Endothelial cell of umbilical vein (primary cell): ENCODE data around the gene EXOC6B. TPM values are rescaled to one million over a fixed set of nuclear protein-coding genes. Genes with fewer than 3 reads are reported as not detected.

Source experiments
- BruUV-seq: library from RNA; stranded (reverse); fragments of 400-500 nt; replicated peaks from 2 replicates; lab custom pipeline; 2021; lab: Mats Ljungman, UMichigan
- CTCF ChIA-PET: fragments of 300-600, 350-600 bp; sonication (Branson Sonifier 250); formaldehyde crosslinking; loops from one replicate; lab custom pipeline; 2021; ENCODE audit warnings: antibody characterized with exemption, inconsistent platforms; lab: Charles Lee
- POLR2A ChIA-PET: fragments of 300-600, 350-600 bp; sonication (Branson Sonifier 250); formaldehyde crosslinking; loops from one replicate; lab custom pipeline; 2021; ENCODE audit warnings: antibody characterized with exemption, inconsistent platforms; lab: Charles Lee
- DNase-seq: peaks from one replicate; pipeline ENCODE4 v3.0.0-alpha.2; 2011; ENCODE audit warnings: low read depth, low spot score
- FAIRE-seq: peaks from 2 replicates; lab custom pipeline; 2011; peaks lifted over from hg19 to GRCh38; lab: Jason Lieb, UNC
- H2AFZ ChIP-seq: 2 replicates; pipeline ENCODE4 v1.6.0; 2012; ENCODE audit warnings: low read depth, low read length, control low read depth, inconsistent platforms
- H3K27ac ChIP-seq: 2 replicates; pipeline ENCODE4 v1.5.1; 2011; ENCODE audit warnings: low read depth, mild to moderate bottlenecking, control low read depth, low read length, moderate library complexity; ENCODE audit not compliant: insufficient read depth
- H3K27me3 ChIP-seq, 2 experiments: 2 replicates each; pipeline versions ENCODE4 v1.6.0 to v1.6.1; 2011; ENCODE audit warnings: low read length in 2 of 2, mixed read lengths in 1 of 2; ENCODE audit not compliant: control insufficient read depth in 2 of 2, insufficient read depth in 2 of 2
- H3K36me3 ChIP-seq, 2 experiments: 2 replicates in 1 of 2; 3 replicates in 1 of 2; pipeline ENCODE4 v1.5.1; 2011; ENCODE audit warnings: low read length in 2 of 2, mild to moderate bottlenecking in 1 of 2, moderate library complexity in 1 of 2; ENCODE audit not compliant: control insufficient read depth in 2 of 2, insufficient read depth in 2 of 2; ENCODE audit errors: extremely low read depth in 1 of 2
- H3K4me1 ChIP-seq: 3 replicates; pipeline ENCODE4 v1.5.1; 2011; ENCODE audit warnings: mild to moderate bottlenecking, low read length; ENCODE audit not compliant: control insufficient read depth, insufficient read depth; ENCODE audit errors: extremely low read depth
- H3K4me2 ChIP-seq: 2 replicates; pipeline ENCODE4 v1.6.1; 2011; ENCODE audit warnings: low read length, control low read depth, mixed read lengths; ENCODE audit not compliant: insufficient read depth
- H3K4me3 ChIP-seq, 3 experiments: fragments of 200-600 bp in 1 of 3; sonication (generic), shearing (Covaris generic) in 1 of 3; replicated peaks in 1 of 3; 2 replicates each; pipeline ENCODE4 v1.5.1; 2011 to 2016; ENCODE audit warnings: control low read depth in 3 of 3, low read length in 3 of 3, mild to moderate bottlenecking in 2 of 3, inconsistent platforms in 1 of 3, low read depth in 1 of 3, moderate library complexity in 1 of 3; ENCODE audit not compliant: insufficient read depth in 1 of 3
- H3K79me2 ChIP-seq: 2 replicates; pipeline ENCODE4 v1.6.0; 2012; ENCODE audit warnings: low read length, inconsistent platforms; ENCODE audit not compliant: control insufficient read depth, insufficient read depth
- H3K9ac ChIP-seq: replicated peaks from 2 replicates; pipeline ENCODE3; 2011; ENCODE audit warnings: low read length, control low read depth; ENCODE audit not compliant: insufficient read depth; ENCODE audit errors: extremely low read depth
- H3K9me1 ChIP-seq: replicated peaks from 3 replicates; pipeline ENCODE4 v1.6.0; 2011; ENCODE audit warnings: mild to moderate bottlenecking, low read length; ENCODE audit not compliant: control insufficient read depth, insufficient read depth; ENCODE audit errors: extremely low read depth
- H3K9me3 ChIP-seq: replicated peaks from 2 replicates; pipeline ENCODE4 v1.5.1; 2012; ENCODE audit warnings: low read length, inconsistent platforms; ENCODE audit not compliant: control insufficient read depth, insufficient read depth
- H4K20me1 ChIP-seq: replicated peaks from 2 replicates; pipeline ENCODE3; 2011; ENCODE audit warnings: mild to moderate bottlenecking, low read length; ENCODE audit not compliant: control insufficient read depth, insufficient read depth; ENCODE audit errors: extremely low read depth
- CTCF ChIP-seq, 2 donors: IDR thresholded peaks; 1 replicate in 1 of 2; 2 replicates in 1 of 2; pipeline ENCODE4 v1.5.1; 2011; ENCODE audit warnings: low read length in 2 of 2, mild to moderate bottlenecking in 2 of 2, moderate library complexity in 2 of 2, control low read depth in 1 of 2, inconsistent platforms in 1 of 2, low read depth in 1 of 2; ENCODE audit not compliant: insufficient read depth in 1 of 2; ENCODE audit errors: extremely low read depth in 1 of 2
- EZH2 ChIP-seq: IDR thresholded peaks from 2 replicates; pipeline ENCODE4 v1.6.1; 2012; ENCODE audit warnings: borderline replicate concordance, low read depth, mild to moderate bottlenecking, moderate library complexity, low read length, inconsistent platforms; ENCODE audit not compliant: severe bottlenecking
- GATA2 ChIP-seq: IDR thresholded peaks from 2 replicates; pipeline ENCODE4 v1.7.0; 2011; ENCODE audit warnings: low read depth, mild to moderate bottlenecking, moderate library complexity, mixed read lengths, low read length; ENCODE audit not compliant: insufficient read length, insufficient read depth
- MAX ChIP-seq: IDR thresholded peaks from 2 replicates; pipeline ENCODE4 v1.6.1; 2011; ENCODE audit not compliant: insufficient read depth, insufficient read length
- MYC ChIP-seq: IDR thresholded peaks from one replicate; pipeline ENCODE4 v1.6.1; 2011; ENCODE audit warnings: mild to moderate bottlenecking, low read depth, low read length
- dilution Hi-C: fragments of 300-500 bp; cut with MboI; formaldehyde crosslinking; loops from one replicate; pipeline ENCODE4 v1.15.0; 2019; ENCODE audit warnings: low sequenced_read_pairs; ENCODE audit not compliant: extremely low pct_ligation_motif_present
- intact Hi-C: fragments of 100-400 bp; cut with micrococcal nuclease; formaldehyde crosslinking; loops from one replicate; pipeline ENCODE4 v1.10.0; 2022
- polyA plus RNA-seq, 4 experiments: library from polyadenylated mRNA; depleted of rRNA in 3 of 4; stranded (reverse) in 3 of 4; unstranded in 1 of 4; fragments of >200 nt; gene quantifications; 2 replicates each; pipeline versions ENCODE4 v1.2.1 to v1.2.3, GENCODE V29; 2011 to 2012; ENCODE audit warnings: missing spikeins in 1 of 4
- total RNA-seq: library from RNA; stranded (reverse); gene quantifications from 2 replicates; pipeline ENCODE4 v1.2.3, GENCODE V29; 2021

Gene EXOC6B
- total and polyA plus RNA-seq, 2 donors (not counting 3 experiments of a cell fraction or from before 2014, with no cell fraction given) = 10.8 to 34.8 TPM

- ChIA-PET CTCF (interaction anchor here (0.5 to 2.8 kb wide), 48 partner anchors 9 to 1186 kb away, joined by 3 to 55 read pairs (median 4); no protein-coding TSS in a partner anchor), POLR2A (no interaction called here)
- no peak overlapping the region for H3K27ac ChIP-seq
- no peaks in the 10 kb centered on the region for H3K79me2 ChIP-seq
- H2AFZ ChIP-seq = no peak overlapping the region
- H3K9me1 ChIP-seq = peaks cover 2% of the 10 kb centered on the region
- no peaks in the 10 kb centered on the region for H3K4me1 ChIP-seq
- peak; percentile 43 for DNase-seq
- no peaks in the 10 kb centered on the region for H4K20me1 ChIP-seq
- no TSS peak for BruUV-seq
- no peak for FAIRE-seq
- H3K4me2 ChIP-seq = no peak overlapping the region
- dilution Hi-C loops = no loop called here
- no peak overlapping the region for H3K9ac ChIP-seq
- H3K36me3 ChIP-seq = no peaks in the 10 kb centered on the region
- no peaks in the 10 kb centered on the region for H3K27me3 ChIP-seq
- no peak overlapping the region for H3K4me3 ChIP-seq
- TF ChIP-seq CTCF (IDR thresholded peaks at IDR 0.05; ENCODE audit: extremely low read depth in 1 of 2, insufficient read depth in 1 of 2, low read depth in 1 of 2, low read length in 2 of 2) (peak; percentile 38 to 43), MAX (no peak)
- intact Hi-C loops = loop anchor here (10.0 kb wide), 1 partner anchor 259 kb away; no protein-coding TSS in a partner anchor
- no peaks in the 10 kb centered on the region for H3K9me3 ChIP-seq
Observed at GRCh38 chr2:72605836-72606442, 219.9 kb downstream of the EXOC6B start.

GRCh38 chr2:72604468-72604867, 221.4 kb downstream of the EXOC6B start:
- dilution Hi-C loops = no loop called here
- intact Hi-C loops = loop anchor here (10.0 kb wide), 1 partner anchor 260 kb away; no protein-coding TSS in a partner anchor
- Histone ChIP-seq H2AFZ (no peak overlapping the region), H4K20me1 (no peaks in the 10 kb centered on the region), H3K4me1 (no peaks in the 10 kb centered on the region), H3K4me2 (no peak overlapping the region), H3K9ac (no peak overlapping the region), H3K4me3 (no peak overlapping the region), H3K79me2 (no peaks in the 10 kb centered on the region), H3K36me3 (no peaks in the 10 kb centered on the region), H3K27me3 (no peaks in the 10 kb centered on the region), H3K27ac (no peak overlapping the region), H3K9me1 (peaks cover 2% of the 10 kb centered on the region), H3K9me3 (no peaks in the 10 kb centered on the region)
- ChIA-PET POLR2A (interaction anchor here (0.6 kb wide), 1 partner anchor 95 kb away, joined by 4 read pairs; no protein-coding TSS in a partner anchor), CTCF (interaction anchor here (0.9 to 2.8 kb wide), 3 partner anchors 8 to 267 kb away, joined by 3 to 55 read pairs (median 3); no protein-coding TSS in a partner anchor)
- BruUV-seq = no TSS peak
- FAIRE-seq (no peak), DNase-seq (no peak)
- TF ChIP-seq MYC (no peak), EZH2 (no peak), GATA2 (no peak)
